GM21717 (cell line): ENCODE measurements around the gene ENDOG.
A peak's percentile ranks its signal among the peaks of the same experiment; 100 is the strongest.
"Not testable (repeated sequence)": the region's sequence is repeated elsewhere in the genome, so short reads cannot be mapped to it uniquely, and the experiment has no call there.

ENCODE experiments used
- ATAC-seq: cut with Tn5 transposase; IDR thresholded peaks from one replicate; pipeline ENCODE4 v1.9.1; 2021; ENCODE audit warnings: mild to moderate bottlenecking, moderate library complexity; ENCODE audit not compliant: unreplicated experiment

Gene ENDOG

DNA sequence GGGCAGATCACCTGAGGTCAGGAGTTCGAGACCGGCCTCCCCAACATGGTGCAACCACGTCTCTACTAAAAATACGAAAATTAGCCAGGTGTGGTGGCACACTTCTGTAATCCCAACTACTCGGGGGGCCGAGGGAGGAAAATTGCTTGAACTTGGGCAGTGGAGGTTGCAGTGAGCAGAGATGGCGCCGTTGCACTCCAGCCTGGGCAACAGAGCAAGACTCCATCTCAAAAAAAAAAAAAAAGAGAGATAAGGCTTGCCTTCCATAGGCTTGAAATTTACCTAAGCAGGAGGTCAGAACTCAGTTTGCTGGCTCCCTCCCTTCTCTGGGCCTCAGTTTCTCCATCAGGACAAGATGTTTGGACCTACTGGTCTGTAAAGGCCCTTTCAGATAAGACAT is 10.0 kb downstream of the ENDOG start:
- ATAC-seq = no peak

DNA sequence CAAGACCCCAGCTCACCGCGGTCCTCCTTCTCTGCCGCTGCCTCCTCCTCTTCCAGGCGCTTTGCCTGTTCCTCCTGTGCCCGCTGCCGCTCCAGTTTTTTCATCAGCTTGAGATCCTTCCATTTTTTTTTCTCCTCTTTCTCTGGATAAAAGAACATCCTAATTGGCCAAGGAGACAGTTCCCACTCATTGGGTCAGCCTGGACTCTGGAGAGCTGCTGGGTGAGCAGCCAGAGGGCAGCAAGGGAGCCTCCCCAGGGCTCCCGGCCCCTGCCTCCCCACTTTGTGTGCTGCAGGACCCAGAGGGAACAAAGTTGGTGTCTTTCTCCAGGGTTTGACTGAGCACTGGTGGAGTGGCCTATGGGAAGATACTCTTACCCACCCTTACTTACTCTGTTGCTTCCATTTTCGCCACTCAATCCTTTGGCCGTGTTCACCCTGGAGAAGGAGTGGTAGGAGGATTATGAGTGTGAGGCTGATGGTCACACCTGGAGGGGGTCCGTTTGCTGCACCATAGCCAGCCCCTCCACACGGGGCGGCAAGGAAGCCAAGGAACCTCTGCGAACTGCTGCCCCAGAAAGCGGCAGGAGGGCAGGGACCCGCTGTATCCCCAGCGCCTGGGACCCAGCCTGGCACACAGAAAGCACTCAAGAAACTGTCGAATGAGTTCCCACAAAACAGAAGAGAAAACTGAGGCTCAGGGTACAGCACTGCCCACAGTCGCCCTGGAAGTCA is 10.6 kb downstream of the ENDOG start:
- ATAC-seq = peak; percentile 5

DNA sequence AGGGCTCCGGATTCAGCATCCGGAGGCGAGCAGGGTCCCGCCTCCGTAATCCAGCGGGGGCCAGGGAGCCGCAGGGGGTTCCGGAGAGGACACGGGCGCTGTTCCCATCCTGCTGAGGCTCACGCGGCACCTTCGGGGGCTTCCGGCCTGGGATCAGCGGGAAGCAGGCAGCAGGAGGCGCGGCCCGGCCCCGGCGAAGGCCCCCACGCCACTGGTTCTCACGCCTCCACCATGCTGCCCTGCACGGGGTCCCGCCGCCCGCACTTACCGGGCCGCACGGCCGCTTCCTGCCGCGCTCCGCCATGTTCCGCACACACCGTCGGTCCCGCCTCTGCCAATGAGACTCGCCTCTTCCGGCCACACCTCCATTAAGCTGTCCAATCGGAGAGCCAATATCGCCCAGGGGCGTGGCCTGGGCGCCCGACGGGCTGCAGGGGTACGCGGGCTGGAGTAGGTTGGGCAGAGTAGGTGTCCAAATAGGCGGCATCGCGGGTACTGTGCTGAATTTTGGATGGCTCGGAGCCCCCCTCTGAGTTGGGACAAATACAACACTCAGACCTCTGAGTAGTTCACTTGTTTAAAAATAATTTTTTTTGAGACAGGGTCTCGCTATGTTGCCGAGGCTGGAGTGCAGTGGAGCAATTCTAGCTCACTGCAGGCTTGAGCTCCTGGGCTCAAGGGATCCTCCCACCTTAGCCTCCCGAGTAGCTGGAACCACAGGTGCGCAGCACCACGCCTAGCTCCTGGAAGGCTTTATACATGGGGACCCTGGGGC is 11.4 kb downstream of the ENDOG start, which contains the start of gene SPOUT1:
SPOUT1 (minus strand) TSS at position 318 of the 775 bp plus-strand sequence; CDS start at position 304, 14 bp downstream.
- peak; percentile 96 for ATAC-seq

DNA sequence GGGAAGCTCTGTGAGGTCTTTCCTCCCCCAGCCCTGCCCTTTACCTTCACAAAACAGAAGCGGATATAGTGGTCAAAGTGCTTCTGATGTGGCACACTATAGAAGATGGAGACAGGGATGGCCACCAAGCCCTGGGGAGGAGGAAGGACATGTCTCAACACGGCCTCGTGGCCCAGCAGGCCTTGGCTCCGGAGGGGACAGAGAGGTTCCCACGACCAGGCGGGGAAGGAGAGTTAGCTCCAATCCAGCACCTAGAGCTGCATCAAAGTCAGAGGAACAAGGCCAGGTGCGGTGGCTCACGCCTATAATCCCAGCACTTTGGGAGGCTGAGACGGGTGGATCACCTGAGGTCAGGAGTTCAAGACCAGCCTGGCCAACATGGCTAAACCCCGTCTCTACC is 15.4 kb downstream of the ENDOG start:
- ATAC-seq = no peak

DNA sequence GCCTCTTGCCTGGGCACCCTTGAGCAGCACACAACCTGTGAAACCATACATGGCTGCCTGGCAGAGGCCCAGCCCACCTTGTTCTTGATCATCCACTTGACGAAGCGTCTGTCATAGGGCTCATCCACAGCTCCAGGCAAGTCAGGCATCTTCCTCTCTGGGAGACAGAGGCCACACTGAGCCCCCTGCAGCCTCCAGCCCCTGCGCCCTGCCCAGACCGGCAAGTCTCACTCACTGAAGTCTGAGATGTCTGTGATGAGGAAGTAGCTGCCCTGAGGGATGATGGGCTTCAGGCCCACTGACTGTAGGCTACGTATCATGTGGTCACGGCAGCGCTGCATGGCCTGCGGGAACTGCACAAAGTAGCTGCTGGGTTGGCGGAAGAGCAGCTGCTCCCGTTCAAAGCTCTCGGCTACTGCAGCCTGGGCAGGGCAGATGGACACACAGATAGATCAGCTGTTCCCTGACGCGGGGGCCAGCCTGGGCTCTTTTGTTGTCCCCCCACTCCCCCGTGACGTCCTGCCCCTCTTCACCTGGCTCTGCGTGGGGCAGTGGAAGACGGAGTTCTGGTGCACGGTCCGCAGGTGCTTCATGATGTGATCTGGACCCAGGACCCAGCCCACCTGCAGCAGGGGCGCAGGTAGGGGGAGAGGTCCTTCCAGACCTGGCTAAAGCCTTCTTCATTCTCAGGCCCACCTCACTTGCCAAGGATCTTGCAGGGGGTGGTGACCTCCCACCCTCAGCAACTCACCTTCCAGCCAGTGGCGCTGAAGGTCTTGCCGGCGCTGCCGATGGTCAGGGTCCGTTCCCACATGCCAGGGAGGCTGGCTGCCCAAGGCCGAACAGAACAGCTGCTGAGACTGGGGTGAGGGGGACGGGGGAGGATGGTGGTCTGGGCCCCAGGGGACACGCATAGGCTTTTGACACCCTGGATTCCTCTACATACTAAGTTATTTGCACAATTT is 17.2 kb downstream of the ENDOG start:
- ATAC-seq = no peak

DNA sequence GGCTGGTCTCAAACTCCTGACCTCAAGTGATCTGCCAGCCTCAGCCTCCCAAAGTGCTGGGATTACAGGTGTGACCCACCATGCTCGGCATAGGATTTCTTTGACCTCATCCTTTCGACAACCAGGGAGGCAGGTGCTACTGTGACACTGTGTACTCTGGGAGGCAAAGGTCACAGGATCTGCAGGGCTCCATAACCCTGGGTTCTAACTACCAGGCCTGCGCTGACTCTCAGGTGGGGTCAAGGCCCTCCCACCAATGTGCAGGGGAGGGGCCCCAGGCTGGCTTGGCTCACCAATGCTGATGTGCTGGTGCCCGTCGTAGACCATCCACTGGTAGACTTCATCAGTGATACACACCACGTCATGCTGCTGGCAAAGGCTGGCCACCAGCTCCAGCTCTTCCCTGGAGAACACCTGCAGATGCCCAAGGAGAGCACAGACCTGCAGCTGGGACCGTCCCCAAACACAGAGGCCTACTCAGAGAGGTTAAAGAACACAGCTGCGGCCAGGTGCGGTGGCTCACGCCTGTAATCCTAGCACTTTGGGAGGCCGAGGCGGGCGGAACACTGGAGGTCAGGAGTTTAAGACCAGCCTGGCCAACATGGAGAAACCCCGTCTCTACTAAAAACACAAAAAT is 18.3 kb downstream of the ENDOG start:
- no peak for ATAC-seq

DNA sequence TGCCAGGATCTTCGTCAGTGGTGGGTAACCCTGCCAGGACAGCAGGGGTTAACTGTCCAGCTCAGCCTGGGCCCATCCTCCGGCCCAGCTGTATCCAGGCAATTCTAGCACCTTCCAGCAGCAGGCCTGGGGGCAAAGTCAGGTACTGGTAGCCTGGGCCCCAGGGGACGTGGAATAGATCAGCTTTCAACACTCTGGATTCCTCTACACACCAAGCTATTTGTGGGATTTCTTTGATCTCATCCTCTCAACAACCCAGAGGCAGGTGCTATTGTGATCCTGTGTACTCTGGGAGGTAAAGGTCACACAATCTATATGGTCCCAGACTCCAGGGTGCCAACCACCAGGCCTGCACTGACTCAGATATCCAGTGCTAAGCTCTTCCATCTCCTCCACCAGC is 20.0 kb downstream of the ENDOG start:
- no peak for ATAC-seq

DNA sequence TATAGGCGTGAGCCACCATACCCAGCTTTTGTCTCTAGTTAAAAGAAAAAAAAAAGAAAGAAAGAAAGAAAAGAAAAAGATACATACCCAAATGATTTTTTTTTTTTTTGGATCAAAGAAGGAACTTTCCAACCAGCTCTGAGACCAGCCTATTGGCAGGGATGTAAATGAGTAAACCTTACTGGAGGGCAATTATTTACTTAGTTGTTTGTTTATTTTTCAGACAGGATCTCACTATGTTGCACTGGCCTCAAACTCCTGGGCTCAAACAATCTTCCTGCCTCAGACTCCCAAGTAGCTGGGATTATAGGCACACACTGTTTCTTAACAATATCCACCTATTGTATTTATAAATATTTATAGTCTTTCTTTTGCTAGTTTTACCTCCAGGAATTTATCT is 22.2 kb downstream of the ENDOG start:
- no peak for ATAC-seq

DNA sequence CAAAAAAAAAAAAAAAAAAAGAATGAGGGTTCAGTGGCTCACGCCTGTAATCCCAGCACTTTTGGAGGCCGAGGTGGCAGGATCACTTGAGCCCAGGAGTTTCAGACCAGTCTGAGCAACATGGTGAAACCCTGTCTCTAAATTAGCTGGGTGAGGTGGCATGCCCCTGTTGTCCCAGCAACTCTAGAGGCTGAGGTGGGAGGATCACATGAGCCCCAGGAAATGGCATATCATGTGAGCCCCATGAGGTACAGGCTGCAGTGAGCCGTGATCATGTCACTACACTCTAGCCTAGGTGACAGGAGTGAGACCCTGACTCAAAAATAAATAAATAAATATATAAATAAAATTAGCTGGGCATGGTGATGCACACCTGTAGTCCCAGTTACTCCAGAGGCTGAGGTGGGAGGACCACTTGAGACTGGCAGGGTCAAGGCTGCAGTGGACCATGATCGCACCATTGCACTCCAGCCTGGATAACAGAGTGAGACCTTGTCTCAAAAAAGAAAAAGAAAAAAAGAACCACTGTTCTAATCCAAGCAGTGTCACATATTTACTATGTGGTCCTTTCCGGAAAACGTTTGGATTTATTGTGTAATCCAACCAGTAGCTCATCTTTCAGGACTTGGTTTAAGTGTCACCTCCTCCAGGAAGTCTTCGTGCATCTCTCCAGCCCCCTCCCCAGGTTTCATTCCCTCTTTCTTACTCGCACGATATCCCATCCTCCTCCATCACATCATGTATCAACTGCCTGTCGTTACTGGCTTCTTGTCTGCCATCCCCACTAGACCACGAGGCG is 23.6 kb downstream of the ENDOG start:
- no peak for ATAC-seq

DNA sequence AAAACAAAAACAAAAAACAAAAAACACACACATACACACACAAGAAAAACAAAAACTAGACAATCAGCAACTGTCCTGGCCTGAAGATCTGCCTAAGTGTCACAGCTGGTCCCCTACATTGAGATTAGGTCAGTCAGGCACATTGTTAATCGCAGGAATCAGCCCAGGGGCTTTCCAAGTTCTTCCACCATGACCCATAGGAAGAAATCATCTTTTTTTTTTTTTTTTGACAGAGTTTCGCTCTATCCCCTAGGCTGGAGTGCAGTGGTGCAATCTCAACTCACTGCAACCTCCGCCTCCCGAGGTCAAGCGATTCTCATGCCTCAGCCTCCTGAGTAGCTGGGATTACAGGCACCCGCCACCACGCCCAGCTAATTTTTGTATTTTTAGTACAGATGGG is 24.9 kb downstream of the ENDOG start:
- ATAC-seq = not testable (repeated sequence)

DNA sequence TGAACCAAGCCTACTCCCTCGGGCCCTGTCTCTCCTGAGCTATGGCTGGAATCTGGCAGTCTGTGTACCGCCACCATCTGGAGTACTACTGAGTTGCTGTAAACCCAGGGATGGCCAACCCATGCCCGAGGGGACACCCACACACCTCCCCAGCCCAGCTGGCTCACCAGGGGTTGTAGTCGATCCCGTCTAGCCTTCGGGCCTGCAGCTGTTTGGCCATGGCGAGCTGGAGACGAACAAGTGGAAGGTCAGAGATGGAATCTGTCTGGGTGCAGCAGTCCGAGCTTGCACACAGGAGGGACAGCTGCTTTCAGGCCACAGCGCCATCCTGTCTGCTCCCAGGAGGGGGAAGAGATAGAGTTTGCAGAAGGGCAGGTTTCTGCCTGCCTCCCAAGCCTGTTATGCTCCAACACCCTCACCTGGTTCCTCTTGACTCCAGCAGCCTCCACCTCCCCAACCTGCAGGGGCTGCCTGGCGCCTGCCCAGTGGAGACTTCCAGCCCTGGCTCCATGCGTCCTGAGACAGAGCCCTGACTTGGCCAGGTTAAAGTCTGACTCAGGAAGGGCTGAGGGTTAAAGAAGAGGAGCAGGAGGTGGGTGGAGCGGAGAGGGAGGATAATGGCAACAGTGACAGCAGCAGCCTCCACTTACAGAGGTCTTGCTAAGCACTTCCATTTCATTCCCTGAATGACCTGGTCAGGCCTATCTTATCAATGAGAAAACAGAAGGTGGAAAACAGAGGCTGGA is 27.1 kb downstream of the ENDOG start:
- no peak for ATAC-seq

DNA sequence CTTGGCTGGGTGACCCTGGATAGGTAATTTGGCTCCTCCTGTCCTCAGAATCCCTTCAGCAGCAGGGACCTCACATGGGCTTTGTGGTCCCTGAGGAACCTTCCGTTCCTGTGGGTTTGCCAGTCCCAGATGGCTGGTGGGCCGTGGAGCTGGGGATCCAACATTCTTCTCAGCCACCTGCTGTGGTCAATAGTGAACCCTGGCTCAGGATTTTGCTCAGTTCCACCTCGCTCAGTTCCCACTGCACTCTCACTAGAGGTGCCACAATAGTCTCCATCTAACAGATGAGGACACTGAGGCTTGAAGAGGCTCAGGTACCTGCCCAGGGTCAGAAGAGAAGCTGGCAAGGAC is 28.4 kb downstream of the ENDOG start:
- no peak for ATAC-seq

DNA sequence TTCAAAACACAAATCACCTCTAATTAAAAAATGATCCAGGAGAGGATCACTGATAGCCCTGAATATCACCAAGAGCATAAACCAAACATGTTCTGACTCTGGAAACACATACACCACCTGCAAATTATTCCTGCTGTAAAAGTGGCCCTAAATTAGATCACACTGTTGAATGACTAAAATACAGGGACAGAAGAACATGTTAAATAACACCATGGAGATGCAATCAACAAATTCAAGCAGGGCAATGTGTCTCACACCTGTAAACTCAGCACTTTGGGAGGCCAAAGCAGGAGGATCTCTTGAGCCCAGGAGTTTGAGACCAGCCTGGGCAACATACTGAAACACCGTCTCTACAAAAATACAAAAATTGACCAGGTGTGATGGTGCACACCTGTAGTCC is 29.5 kb downstream of the ENDOG start:
- no peak for ATAC-seq

DNA sequence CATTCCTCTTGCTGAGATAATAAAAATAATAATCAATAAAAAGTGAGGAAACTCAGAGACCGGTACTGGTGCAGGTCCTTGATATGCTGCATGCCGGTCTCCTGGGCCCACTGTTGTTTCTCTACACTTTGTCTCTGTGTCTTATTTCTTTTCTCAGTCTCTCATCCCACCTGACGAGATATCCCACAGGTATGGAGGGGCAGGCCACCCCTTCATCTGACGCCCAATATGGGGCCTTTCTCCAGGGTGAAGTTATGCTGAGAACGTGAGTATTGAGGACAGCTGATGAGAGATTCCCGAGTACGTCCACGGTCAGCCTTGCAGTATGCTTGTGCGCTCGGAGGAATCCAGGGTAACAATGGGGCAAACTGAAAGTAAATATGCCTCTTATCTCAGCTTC is 32.7 kb downstream of the ENDOG start:
- not testable (repeated sequence) for ATAC-seq

DNA sequence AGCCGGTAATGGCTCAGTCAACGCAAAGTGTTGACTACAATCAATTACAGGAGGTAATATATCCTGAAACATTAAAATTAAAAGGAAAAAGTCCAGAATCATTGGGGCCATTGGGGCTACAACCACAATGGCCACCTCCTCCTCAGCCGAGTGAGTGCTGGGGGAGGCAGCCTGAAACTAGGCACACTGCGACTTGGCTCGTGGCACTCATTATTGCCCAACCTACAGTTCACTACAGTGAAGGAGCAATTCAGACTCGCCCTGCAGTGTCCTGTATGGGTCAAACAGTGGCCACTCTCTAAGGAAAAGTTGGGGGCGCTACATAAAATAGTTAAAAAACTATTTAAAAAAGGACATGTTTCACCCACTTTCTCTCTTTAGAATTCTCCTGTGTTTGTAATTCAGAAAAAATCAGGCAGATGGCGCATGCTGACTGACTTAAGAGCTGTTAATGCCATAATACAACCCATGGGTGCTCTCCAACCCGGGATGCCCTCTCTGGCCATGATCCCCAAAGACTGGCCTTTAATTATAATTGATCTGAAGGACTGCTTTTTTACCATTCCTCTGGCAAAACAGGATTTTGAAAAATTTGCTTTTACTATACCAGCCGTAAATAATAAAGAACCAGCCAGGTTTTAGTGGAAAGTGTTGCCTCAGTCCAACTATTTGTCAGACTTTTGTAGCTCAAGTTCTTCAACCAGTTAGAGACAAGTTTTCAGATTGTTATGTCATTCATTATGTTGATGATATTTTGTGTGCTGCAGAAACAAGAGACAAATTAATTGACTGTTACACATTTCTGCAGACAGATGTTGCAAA is 33.7 kb downstream of the ENDOG start:
- not testable (repeated sequence) for ATAC-seq

DNA sequence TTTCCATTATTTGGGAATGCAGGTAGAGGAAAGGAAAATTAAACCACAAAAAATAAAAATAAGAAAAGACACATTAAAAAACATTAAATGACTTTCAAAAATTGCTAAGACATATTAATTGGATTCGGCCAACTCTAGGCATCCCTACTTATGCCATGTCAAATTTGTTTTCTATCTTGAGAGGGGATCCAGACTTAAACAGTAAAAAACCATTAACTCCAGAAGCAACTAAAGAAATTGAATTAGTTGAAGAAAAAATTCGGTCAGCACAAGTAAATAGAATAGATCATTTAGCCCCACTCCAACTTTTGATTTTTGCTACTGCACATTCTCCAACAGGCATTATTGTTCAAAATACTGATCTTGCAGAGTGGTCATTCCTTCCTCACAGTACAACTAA is 34.3 kb downstream of the ENDOG start:
- not testable (repeated sequence) for ATAC-seq

DNA sequence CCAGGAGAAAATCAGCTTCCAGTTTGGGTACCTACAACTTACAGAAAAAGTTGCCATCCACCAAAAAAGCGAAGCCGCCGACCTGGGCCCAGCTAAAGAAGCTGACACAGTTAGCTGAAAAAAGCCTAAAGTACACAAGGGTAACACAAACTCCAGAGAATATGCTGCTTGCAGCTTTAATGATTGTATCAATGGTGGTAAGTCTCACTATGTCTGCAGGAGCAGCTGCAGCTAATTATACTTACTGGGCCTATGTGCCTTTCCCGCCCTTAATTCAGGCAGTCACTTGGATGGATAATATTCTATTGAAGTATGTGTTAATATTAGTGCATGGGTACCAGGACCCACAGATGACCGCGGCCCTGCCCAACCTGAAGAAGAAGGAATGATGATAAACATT is 36.2 kb downstream of the ENDOG start:
- not testable (repeated sequence) for ATAC-seq

DNA sequence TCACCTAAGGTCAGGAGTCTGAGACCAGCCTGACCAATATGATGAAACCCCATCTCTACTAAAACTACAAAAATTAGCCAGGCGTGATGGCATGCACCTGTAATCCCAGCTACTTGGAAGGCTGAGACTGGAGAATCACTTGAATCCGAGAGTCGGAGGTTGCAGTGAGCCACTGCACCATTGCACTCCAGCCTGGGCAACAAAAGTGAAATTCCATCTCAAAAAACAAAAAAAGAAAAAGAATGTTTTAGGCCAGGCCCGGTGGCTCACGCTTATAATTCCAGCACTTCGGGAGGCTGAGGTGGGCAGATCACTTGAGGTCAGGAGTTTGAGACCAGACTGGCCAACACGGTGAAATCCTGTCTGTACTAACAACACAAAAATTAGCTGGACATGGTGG is 40.2 kb downstream of the ENDOG start:
- not testable (repeated sequence) for ATAC-seq
